HT1080 (cell line): Measurements from ENCODE around the gene PAQR5. TPM values are rescaled to one million over a fixed set of nuclear protein-coding genes. Genes with fewer than 3 reads are reported as not detected.
"Not testable (repeated sequence)": the region's sequence is repeated elsewhere in the genome, so short reads cannot be mapped to it uniquely, and the experiment has no call there.

Source experiments
- DNase-seq: peaks from one replicate; pipeline ENCODE4 v3.0.0-alpha.2; 2015; ENCODE audit warnings: low read depth
- total RNA-seq: library from RNA; depleted of rRNA; stranded (reverse); fragments of >200 nt; shearing (Covaris generic); gene quantifications from 2 replicates; pipeline ENCODE4 v1.2.3, GENCODE V29; 2014

Gene PAQR5
- total RNA-seq, 1 experiment from 2014 or later, result 5.3 TPM

DNA sequence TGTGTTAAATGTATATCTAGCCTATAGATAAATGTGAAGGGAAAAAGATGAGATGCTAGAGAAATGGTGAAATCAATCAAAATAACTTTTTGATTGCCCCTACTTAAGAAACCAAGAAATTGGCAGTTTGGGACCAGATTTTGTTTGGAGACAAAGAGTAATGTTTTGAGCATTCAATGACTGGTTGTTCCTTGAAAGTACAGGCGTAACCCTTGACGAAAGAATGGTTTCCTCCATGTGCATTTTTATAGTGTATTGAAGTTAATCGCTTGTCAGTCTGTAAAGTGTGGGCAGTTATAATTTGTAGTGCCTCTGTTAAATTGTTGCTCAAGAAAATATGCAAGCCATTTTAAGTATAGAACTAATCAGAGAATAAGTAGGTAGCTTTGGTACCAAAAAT, 116.7 kb downstream of the PAQR5 start:
- DNase-seq, result no peak

DNA sequence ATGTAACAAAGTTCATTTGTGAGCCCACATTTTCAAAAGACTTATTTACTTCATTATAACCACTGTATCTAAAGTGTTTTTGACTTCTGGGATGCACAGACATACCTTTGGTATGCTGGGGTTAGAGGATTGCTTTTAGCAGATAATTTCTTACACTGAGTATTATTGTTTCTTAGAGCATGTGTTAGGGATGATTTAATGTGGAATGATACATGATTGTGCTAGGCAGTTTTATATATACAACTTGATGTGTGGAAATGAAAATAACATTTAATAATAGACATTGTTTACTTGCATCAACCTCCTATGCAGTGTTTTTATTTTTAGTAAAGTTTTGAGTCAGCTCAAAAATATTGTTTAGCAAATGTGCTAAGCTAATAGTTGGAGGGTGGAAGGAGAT, 118.9 kb downstream of the PAQR5 start:
- no peak for DNase-seq

DNA sequence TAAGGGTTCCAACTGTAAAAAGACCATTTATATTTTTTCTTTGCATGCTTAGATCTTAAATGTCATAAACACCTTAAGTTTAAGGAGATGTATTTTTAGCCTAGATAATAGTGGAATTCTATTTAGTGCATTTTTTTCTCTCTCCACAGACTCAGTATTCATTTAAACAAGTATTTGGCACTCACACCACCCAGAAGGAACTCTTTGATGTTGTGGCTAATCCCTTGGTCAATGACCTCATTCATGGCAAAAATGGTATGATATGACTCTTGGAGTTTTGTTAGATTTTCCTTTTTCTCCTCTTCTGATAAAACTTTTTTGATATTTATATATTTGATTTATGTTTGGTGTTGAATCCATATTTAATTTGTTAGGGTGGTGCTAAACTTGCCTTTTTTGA, 122.8 kb downstream of the PAQR5 start:
- DNase-seq, result no peak

DNA sequence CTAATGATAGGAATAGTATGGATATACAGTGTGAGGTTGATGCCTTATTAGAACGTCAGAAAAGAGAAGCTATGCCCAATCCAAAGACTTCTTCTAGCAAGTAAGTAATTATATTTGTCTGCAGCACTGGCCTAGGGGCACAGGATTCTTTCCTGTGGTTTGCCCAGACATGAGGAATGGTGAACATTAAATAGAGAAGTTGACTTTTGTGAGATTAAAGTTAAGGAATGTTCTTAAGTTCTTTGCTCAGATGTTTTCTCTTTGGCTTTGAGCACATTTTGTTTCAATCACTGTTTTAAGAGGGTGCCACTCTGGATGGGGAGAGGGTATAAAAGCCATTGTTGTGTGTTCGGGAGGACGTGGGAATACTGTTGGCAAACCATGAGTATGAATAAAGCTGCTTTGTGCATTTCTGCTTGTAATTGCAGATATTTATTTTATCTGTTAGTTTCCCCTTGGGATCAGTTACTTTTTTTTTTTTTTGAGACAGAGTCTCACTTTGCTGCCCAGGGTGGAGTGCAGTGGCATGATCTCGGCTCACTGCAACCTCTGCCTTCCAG, 123.7 kb downstream of the PAQR5 start:
- no peak for DNase-seq

DNA sequence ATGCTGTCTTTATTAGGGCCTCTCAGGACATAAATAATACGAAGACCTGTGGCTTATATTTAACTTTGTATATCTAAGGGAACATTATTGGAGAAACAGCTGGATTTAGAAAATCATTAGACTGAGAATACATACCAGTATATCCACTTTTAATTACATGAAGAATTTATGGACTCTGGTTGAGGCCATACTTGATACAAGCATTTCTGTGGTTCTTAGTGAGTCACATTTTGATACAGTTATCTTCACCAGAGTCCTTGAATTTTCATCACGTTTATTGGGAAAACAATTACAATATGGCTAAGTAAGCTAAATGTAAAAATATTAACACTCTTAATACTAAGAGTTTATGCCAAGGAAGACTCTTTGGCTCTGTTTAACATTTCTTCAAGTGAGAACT, 125.3 kb downstream of the PAQR5 start:
- no peak for DNase-seq

DNA sequence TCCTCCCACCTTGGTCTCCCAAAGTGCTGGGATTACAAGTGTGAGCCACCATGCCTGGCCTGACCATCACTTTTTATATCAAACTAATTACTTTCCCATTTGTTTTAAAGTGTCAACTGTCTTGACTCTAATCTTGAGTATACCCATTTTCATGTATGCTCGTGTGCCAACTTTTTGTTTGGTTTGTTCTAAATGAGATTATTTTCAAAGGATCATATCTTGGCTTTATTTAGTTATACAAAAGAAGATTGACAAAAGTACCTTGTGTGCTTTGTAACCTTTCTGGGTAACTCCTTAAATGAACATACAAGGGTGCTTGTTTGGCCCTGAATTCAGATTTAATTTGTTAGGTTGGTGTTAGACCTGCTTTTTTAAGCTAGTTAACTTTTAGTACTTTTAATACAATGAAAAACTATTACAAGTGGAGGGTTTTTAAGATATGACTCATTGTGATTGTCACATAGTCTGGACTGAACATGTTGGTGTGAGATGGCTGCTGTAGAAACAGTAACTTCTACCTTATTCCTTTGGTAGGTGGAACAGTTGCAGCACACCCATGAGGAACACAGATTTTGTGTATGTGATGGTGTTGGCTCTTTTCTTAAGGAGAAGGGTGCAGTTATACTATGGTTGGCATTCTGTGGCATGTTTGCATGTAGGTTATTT, 126.2 kb downstream of the PAQR5 start:
- DNase-seq, result no peak

DNA sequence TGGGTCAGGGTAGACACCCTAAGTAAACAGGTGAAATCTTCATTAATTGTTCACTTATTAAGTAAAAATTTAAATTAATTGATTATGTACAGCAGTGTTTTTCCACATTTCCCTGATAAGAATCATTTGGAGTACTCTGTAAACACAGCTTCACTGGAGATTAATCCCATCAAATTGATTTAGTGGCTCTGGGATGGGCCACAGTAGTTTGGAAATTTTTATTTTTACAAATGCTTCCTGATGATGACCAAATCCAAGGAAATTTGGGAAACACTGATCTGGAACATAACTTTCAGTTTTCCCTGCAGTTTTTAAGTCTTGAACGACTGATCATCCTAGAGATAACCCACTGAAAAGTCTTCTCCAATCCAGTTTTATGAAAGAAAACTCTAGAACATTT, 135.1 kb downstream of the PAQR5 start:
- no peak for DNase-seq

DNA sequence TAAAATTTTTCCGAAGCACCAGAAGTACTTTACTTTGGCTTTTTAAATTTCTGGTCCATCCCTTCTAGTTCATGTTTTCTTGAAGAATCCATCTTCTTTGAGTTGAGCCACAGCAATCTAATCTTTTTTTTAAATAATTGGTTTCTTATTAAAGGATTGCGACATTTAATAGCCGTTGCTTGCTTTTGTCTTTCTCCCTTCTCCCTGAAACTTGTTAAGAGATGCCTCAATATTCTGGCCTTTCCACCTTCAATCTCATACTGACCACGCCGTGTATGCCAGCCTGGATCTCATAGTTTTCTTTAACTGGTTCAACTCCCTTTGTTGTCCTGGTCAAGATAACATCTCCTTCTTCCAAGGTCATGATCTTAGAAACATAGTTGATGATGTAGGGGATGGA, 135.5 kb downstream of the PAQR5 start:
- DNase-seq, result no peak

DNA sequence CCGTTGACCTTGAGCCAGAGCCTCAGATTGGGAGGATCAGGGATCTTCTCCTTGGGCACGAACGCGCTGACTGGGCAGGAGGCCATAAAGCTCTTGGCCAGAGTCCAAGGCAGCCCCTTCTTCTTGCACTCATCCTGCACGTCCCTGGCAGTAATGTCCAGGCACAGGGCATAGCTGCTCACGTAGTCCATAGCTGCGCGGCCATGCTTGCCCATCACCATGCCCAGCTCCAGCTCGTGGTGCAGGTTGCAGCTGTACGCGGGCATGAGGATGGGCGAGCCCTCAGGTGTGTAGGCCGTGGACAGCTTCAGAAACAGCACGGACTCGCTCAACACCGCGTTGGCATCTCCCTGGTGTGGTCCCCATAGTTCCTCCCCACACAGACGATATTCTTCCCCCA, 136.0 kb downstream of the PAQR5 start:
- no peak for DNase-seq

DNA sequence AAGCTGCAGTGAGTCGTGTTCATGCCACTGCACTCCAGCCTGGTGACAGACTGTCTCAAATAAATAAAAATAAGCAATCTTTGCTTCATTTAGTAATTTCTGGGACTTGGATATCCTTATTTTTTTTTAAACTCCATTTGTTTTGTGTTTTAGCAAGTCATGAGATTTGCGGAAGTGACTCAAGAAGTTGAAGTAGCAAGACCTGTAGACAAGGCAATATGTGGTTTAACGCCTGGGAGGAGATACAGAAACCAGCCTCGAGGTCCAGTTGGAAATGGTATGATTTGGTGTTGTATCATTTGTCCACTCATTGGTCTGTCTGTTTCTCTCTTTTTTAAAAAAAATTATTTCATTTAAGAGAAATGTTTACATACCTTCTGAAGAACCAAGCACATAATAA, 137.3 kb downstream of the PAQR5 start:
- no peak for DNase-seq

DNA sequence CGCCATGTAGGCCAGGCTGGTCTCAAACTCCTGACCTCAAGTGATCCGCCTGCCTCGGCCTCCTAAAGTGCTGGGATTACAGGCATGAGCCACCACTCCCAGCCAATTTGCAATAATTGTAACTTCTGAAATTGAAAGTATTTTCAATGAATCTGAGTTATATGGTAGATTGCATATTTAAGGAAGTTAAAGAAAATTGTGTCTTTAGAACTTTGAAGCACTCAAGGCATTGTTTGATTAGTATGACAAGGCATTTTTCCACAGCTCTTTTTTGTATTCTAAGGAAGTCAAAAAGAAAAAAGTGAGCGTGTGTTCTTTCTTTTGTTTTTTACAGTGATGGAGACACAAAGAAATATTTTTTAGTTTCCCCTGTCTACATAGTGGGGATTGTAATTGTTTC, 138.2 kb downstream of the PAQR5 start:
- DNase-seq, result no peak

DNA sequence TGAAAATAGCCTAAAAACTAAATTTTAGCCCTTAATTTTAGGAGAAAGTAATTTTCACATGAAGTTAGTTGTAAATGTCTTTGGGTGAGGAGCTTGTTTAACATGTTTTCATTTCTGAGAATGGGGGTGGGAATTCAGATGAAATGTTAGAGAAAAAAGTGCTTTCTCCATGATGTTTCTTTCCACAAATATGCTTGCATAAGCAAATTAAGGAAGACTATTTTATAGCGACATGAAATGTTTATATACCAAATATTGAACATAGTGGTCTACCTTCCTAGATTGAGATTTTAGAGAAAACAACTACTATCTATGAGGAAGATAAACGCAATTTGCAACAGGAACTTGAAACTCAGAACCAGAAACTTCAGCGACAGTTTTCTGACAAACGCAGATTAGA, 140.9 kb downstream of the PAQR5 start:
- no peak for DNase-seq

DNA sequence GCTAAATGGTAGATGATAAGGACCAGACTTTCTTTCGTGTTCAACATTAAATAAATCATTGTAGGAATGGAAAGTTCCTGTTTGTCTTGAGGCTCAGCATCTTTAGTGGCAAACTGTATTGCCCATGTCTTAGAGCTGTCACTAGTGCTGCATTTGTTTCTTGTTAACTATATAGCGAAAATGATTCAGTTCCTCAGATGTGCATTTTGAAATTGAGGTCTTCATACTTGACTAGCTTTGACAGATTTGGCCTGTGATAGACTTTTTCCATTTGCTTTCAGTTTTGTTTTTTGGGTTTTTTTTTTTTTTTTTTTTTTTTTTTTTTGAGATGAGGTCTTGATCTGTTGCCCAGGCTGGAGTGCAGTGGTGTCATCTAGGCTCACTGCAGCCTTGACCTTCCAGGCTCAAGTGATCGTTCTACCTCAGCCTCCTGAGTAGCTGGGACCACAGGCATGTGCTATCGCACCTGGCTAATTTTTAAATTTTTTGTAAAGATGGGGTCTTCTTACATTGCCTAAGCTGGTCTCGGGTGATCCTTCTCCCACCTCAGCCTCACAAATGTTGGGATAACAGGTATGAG, 144.4 kb downstream of the PAQR5 start:
- DNase-seq, result no peak

DNA sequence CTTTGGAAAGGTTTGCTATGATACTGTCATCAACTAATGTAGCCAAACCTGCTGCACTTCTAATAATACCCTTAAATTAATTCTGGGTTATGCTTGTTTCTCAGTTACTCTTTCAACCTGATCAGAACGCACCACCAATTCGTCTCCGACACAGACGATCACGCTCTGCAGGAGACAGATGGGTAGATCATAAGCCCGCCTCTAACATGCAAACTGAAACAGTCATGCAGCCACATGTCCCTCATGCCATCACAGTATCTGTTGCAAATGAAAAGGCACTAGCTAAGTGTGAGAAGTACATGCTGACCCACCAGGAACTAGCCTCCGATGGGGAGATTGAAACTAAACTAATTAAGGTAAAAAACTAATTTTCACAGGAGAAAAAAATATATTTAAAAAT, 146.0 kb downstream of the PAQR5 start:
- no peak for DNase-seq

DNA sequence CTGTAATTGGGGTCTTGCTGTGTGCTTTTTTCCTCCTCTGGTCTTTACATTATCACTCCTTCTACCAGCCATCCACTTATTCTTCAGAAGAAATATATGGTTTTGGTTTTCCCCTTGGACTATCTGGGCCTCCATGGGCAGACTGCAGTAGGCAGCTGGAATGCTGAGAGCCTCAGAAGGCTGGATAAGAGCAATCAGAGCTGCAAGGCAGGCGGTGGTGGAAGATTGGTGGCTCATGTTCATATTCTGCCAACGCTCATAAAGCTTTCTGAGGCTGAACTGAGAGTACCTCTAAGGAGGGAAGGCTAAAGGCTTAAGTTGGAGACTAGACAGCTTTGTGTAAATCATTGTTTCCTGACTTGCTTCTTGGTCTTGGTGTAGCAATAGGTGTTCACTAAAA, 148.2 kb downstream of the PAQR5 start:
- no peak for DNase-seq

DNA sequence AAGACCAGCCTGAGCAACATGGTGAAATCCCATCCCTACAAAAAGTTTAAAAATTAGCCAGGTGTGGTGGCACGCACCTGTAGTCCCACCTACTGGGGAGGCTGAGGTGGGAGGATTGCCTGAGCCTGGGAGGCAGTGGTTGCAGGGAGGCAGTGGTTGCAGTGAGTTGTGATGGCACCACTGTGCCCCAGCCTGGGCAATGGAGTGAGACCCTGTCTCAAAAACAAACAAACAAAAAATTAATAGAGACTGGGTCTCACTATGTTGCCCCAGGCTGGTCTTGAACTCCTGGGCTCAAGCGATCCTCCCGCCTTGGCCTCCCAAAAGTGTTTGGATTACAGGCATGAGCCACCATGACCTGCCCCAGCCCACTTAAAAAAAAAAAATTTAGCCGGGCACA, 151.5 kb downstream of the PAQR5 start:
- DNase-seq, result not testable (repeated sequence)

DNA sequence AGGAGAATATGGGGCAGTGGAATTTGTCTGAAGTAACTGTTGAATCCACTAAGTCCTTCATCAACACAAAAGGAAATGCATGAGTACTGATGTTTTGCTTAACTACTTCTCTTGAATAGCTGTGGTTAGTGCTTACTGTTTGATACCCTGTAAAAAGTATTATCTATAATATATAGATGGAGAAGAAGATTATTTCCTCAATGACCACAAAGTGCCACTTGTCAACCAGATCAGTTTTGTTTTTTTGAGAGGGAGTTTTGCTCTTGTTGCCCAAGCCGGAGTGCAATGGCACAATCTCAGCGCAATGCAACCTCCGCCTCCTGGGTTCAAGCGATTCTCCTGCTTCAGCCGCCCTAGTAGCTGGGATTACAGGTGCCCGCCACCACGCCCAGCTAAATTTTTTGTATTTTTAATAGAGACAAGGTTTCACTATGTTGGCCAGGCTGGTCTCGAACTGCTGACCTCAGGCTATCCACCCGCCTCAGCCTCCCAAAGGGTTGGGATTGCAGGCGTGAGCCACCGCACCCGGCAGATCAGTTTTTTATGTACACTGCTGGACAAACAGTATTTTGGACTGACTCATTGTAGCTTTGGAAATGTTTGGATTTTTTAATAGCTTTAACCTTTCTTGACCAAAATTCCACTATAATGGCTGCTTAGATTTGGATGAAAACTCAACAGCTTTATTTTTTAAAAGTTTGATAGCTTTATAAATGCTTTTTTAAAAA, 152.4 kb downstream of the PAQR5 start:
- no peak for DNase-seq

DNA sequence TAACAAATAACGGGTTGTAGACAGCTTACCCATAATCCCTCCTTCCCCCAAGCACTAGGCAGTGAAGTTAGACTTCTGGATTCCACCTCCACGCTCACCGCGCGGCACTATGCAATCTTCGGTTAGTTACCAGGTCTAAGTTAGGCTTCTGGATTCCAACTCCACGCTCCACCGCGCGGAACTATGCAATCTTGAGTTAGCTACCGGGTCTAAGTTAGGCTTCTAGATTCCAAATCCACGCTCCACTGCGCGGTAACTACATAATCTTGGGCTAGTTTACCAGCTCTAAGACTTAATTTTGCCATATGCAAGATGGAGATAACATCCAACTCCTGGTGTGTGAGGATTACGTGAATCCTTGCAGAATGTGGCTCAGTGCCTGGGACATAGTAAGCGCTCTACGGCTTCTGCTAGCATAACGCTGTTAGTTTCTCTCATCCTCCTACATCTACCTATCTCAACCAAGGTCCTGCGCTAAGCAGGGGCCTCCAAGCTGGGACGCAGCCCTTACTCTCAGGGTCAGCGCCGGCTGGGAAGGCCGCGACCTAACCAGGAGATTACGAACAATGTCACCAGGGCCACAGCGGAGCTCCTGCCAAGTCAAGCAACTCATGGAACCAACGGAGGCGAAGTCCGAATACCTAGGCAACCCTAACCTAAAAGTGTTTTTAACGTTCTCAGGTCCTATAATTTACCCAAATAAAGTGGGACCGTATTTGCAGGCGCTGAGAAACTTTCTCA, 153.4 kb downstream of the PAQR5 start:
- DNase-seq, result no peak

DNA sequence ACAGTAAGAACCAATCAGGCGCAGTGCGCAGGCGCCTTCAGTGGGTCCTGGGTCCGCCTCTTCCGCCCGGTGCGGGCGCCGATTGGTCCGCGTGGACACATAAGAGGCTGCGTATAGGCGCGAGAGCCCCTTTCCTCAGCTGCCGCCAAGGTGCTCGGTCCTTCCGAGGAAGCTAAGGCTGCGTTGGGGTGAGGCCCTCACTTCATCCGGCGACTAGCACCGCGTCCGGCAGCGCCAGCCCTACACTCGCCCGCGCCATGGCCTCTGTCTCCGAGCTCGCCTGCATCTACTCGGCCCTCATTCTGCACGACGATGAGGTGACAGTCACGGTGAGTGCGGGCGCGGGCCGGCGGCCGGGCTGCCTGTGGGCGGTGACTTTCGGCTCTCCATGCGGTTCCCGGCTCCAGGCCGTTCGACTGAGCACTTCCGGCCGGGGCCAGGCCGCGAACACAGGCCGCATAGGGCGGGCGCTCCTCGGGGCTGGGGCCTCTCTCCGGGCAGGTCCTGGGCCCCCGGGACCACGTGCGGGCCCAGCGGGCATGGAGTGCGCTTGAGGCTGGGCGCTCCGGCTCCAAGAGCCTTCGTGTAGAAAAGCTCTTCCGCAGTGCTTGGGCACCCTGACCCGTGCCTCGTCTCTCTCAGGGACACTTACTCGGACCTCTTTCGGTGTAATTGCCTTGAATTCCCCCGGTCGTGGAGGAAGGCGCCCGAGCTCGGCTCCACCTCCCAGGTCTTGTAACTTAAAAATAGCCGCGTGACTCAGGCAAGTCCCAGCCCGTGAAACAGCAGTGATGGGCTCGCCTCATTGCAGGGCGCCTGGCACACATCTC, 154.2 kb downstream of the PAQR5 start, which contains the start of gene RPLP1:
Gene RPLP1, plus strand, starts transcription at position 127 of the 830 bp plus-strand sequence. Its CDS starts 131 bp downstream, at position 258.
- DNase-seq, result peak; percentile 89

DNA sequence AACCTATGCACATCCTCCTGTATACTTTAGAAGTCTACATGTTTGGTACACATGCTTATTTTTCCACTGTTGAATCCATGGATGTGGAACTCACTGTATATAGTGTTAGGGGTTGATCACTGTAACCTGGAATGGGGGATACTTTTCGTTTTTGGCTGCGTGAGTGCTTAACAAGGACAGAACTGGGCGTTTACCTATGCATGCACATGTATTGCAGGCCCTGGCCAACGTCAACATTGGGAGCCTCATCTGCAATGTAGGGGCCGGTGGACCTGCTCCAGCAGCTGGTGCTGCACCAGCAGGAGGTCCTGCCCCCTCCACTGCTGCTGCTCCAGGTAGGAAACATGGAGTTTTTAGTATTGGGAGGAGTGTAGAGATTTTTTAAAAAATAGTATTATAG, 156.2 kb downstream of the PAQR5 start:
- DNase-seq, result no peak
